HG03066 (cell line): ENCODE data around the gene RNF175.

Experiments used
- ATAC-seq: cut with Tn5 transposase; IDR thresholded peaks from one replicate; pipeline ENCODE4 v1.9.1; 2021; ENCODE audit warnings: low read depth; ENCODE audit not compliant: unreplicated experiment

Gene RNF175

GRCh38 chr4:153785910-153786721 is 26.3 kb upstream of the RNF175 start:
- no peak for ATAC-seq

DNA sequence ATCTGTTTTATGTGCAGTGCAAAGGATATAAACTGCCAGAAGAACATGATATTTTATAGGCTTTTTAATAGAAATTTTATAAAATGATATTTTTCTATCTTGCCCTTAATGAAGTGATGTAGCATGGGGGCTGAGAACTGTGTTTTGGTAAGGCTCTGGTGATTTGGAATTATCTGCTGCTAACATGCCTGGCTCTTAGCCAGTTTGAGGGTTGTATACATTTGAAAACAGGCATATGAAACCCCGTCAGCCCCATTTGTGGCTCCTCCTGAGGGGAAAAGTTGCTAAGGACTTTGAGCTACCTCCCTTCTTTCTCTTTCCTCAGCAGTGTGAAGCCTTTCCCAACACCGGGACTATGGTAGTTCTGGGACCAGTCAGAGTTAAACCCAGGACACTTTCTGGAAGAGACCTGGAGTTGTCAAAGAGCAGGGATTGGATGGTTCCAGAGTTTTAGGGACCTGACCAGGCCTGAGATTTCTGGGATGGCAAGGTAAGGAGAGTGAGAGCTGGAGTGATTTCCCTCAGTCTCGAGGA is 24.4 kb upstream of the RNF175 start:
- ATAC-seq: no peak

DNA sequence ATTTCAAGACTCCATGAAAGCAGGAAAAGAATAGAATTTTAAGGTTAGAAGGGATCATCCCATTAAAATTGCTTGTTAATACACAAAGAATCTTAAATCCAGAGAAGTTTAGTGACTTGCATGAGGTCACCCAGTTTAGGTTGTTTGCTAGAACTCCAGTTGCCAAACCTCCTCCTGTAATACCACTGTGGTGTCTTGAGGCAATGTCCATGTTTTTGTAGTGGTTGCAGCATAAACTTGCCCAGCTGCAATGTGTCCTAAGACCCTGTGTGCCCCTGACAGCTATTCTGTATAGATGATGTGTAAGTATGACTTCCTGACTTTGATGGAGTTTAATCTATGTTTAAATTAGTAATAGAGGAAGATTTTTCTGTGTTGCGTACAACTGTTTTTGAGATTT is 22.8 kb upstream of the RNF175 start:
- ATAC-seq: no peak

GRCh38 chr4:153781717-153782416 is 22.0 kb upstream of the RNF175 start:
- no peak for ATAC-seq

DNA sequence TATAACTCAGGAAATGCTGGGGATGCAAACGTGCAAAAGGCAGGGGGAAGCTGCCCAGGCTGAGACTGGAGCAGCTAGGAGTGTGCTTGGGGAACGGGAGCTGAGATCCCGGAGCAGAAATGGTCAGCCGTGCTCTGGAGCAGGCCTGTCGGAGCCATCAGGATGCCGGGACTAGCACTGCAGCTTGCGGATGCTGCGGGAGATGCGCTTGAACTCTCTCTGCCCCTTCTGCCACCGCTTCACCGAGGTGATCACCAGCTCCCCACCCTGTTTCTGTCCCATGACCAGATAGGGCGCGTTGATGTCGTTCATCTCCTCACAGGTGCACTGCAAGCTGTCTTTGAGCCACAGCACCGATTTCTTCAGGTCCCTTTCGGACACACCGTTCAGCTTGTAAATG is 21.5 kb upstream of the RNF175 start:
- no peak for ATAC-seq

- peak; percentile 75 for ATAC-seq
Observed at GRCh38 chr4:153780876-153781275, 21.1 kb upstream of the RNF175 start.

GRCh38 chr4:153780221-153780620 is 20.4 kb upstream of the RNF175 start:
- no peak for ATAC-seq

GRCh38 chr4:153778383-153778782 is 18.6 kb upstream of the RNF175 start:
- no peak for ATAC-seq

DNA sequence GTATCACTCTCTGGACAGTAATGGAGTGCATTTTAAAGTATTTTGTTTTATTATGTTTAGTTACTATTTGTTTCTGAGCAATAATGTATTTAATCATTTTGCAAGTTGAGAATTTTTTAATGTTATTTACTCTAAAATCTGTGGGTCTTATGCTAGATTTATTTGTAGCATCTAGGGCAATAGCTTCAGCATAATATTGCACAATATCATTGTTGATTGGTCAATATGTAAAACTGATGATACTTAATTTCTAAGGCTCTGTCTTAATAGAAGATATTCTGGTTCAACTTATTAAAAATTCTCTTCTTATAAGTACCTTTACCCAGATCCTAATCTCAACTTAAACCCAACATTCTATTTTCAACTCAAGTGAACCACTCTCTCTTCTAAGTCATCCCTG is 17.6 kb upstream of the RNF175 start:
- ATAC-seq: no peak

DNA sequence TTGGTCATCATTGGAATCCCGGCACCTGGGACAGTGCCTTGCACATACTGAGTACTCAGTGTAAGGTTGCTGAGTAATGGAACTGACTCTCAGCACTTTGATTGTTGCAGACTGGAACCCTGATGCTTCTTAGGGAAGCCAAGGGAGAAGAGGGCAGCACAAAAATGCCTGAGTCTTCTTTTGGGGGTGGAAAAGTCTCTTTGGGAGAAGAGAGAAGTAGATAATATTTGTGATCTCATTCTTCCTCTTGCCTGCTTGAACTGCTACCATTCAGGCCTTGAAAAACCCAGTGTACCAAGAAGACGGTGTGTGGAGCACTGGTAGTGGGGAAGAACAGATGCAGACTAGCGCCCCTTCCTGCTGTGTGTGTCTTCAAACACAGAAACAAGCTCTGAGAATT is 16.8 kb upstream of the RNF175 start:
- ATAC-seq: no peak

DNA sequence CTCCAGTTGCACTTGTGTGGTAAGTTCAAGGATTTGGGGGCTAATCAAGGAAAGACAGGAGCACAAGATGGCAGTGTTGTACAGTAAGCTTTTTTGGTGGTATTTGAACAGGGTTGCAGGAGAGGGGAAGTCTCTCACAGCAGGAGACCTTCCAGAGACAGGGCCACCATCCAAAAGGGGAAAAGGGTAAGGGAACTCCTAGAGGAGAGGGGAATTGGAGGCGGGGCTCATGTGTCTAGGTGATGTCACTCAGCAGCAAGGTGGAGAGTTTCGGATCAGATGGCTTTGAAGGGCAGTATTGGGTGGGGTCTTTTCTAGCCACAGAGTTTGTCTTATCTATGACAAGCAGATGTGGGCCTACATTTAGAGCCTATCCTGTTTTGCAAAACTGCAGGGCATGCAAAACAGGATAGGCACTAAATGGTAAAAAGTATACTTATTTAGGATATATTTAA is 13.4 kb upstream of the RNF175 start:
- no peak for ATAC-seq

GRCh38 chr4:153771046-153771445 is 11.2 kb upstream of the RNF175 start:
- ATAC-seq: no peak

DNA sequence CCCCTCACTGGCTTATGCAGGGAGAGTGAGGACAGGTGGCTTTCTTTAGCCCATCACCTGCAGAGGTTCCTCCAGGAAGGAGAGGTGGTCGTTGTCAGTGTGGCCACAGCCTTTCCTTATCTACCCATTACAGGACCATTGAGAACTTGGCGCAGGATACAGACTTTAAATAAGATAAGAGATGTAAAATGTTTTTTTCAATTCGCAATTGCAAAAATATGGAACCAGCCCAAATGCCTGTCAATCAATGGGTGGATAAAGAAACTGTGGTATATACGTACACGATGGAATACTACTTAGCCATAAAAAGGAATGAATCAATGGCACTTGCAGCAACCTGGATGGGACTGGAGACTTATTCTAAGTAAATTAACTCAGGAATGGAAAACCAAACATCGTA is 6.9 kb upstream of the RNF175 start:
- ATAC-seq: no peak

- no peak for ATAC-seq
Observed at GRCh38 chr4:153765894-153766293, 6.1 kb upstream of the RNF175 start.

GRCh38 chr4:153764601-153765368 is 5.0 kb upstream of the RNF175 start:
- no peak for ATAC-seq

DNA sequence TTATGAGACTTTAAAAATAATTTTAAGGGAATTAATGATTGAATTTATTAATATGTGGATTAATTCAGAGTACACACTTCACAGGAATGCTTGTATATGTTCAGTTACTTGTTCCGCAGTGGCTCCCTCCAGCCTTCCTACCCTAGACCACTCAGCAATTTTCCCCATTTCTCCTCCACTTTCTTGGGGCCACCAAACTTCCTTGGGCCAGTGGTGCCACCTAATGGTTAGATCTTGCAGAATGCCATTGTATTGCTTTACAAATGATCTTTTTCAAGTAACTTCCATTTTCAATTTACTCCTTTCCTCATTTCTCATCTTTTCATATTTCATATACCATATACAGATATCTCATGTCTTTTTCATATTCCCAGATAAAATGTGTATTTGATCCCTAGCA is 3.6 kb upstream of the RNF175 start:
- no peak for ATAC-seq

DNA sequence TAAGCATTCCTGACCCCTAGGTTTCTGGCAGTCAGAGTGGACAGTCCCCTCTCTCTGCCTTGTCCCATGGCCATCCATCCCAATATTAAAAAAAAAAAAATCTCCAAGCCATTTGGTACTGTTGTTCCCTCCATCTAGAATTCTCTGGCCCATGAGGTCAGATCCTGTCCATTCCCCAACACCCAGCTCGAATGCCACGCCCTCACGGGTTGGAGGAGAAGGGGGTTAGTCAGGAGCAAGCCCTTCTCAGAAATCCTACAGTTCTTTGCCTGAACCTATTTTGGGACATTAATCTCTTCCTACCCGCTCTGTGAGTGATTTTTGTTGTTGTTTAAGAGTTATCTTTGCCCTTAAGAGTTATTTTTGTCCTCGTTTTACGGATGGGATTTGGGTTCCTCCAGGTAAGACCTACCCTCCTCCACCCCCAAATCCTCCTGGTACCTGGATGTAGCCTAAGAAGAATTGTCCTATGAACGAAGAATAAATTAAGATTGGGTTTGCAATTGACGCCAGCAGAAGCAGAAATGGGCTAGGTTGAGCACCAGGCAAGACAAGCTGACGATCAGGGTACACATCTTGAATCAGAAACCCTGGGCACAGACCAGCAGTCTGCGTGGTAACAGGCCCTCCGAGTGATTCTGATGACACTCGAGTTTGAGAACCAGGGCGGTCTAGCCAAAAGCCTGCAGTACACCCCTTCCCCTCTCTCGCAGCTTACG is 977 bp downstream of the RNF175 start:
- ATAC-seq: no peak

- no peak for ATAC-seq
Observed at GRCh38 chr4:153758136-153758535, 1.7 kb downstream of the RNF175 start.

- no peak for ATAC-seq
Observed at GRCh38 chr4:153757407-153757806, 2.4 kb downstream of the RNF175 start.

DNA sequence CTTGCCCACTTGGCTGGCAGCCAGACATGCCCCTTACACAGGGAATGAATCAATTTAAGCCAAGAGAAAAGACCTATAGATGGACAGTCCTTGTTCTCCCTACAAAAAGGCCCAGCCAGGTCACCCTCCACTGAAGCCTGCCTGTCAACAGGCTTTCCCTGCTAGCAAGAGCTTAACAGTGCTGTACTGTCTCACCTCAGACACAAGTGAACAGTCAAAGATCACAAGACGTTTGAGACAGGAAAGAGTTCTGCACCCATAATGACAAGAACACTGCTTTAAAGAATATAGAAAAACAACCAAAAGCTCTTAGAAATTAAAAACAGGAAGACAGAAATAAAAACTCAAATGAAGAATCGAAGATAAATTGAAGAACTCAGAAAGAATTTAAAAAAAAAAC is 4.6 kb downstream of the RNF175 start:
- ATAC-seq: no peak
